ENCODE results near the gene EIF1B. TPM values are rescaled to one million over a fixed set of nuclear protein-coding genes. Genes with fewer than 3 reads are reported as not detected.

Gene EIF1B
- total RNA-seq, 1 donor from 2014 or later, result 27.8 TPM

DNA sequence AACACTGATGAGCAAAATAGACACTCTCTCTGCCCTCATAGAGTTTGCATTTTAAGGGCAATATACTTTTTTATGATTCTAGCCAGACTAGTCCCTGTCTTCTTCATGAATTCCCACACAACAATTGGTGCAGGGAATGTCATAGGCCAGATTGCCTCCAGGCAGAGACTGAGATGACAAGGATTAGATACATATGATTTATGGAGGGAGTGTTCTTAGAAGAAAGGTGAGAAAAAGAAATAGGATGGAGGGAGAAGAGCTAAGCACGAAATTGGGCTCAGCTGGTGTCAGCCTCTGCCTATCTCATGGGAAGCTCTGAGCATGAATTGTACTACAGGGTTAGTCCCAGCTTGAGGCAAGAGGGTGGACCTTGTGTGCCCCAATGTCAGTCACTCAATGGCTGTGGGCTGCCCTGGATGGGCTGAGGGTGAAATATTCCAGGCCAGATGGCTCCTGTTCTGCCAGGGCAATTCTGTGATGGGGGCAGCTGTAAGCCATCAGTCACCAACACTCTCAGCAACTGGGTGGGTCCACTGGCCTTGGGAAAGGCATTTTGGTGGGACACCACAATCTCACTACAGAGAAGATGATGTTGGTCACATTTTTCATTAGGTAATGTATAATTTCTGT is 31.1 kb downstream of the EIF1B start:
- DNase-seq (ENCODE audit: low read depth), result no peak

DNA sequence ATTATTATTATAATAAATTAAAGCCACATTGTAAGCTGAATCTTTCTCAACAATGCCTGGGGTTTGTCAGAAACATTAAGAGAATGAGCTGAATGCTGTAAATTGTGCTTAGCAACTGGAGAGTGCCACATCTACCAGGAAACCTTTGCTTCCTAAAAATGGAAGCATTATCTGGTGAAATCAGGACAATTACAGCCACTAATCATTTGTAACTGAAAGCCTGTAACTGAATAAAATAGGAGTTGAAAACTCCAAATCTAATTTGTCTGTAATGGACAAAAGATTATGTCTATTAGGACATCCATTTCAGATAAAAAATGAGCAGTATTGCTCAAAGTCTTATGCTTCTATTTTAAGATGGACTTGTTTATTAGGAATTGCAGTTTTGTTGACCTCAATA is 32.2 kb downstream of the EIF1B start:
- DNase-seq (ENCODE audit: low read depth), result no peak

DNA sequence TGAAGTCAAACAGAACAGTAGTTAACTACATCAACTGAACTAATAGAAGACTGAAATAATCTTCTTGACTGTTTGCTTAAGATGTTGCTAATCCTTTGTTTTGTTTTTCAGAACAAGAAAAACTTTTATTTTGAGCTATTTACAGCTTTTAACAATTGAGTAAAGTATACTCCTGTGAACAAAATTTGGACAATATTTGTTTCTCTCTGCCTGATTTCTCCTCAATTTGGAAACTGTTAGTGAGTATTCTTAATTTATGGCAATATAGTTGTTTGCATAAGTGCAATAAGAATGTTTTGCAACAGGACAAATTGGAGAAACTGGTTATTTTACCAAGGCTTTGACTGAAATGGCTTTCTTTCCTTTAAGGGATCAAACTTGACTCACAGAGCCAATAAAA is 41.0 kb downstream of the EIF1B start:
- no peak for DNase-seq (ENCODE audit: low read depth)

DNA sequence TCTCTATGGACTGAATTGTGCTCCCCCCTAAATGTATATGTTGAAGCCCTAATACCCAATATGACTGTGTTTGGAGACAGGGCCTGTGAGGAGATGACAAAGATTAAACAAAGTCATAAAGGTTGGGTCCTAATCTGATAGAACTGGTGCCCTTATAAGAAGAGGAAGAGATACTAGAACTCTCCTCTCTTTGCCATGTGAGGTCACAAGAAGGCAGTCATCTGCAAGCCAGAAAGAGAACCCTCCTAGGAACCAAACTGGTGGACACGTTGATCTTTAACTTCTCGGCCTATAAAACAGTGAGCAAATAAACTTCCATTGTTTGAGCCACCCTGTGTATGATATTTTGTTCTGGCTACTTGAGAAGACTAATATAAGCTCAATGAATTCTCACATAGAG is 45.9 kb downstream of the EIF1B start:
- no peak for DNase-seq (ENCODE audit: low read depth)

DNA sequence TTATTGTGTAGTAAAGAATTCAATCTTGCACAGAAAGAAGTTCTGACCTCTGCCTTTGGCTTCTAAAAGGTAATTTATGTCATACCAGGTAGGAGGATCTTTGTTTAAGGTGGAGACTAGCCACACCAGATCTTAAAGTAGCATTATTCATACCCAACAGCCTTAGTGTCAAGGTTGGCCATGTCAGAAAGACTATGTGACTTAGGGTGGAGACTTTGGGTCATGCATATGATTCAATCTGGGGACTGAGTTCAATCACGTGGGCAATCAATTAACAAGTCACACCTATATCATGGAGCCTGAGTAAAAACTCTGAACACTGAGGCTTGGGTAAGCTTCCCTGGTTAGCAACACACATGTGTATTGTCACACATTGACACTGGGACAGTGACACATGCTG is 48.9 kb downstream of the EIF1B start:
- DNase-seq (ENCODE audit: low read depth), result no peak

Other genes starting within 250 kb of the EIF1B start
- gene ENTPD3, start 77.5 kb downstream of the EIF1B start, total RNA-seq, result 0.17 and 0.99 TPM in 2 replicates
- gene RPL14, start 147.6 kb downstream of the EIF1B start, total RNA-seq, result 347 and 384 TPM in 2 replicates
- gene ZNF619, start 167.4 kb downstream of the EIF1B start, total RNA-seq, result 4.0 and 8.9 TPM in 2 replicates
- gene ZNF620, start 196.3 kb downstream of the EIF1B start, total RNA-seq, result 3.3 and 5.8 TPM in 2 replicates
- 9.9 and 21.0 TPM in 2 replicates for gene ZNF621, start 215.3 kb downstream of the EIF1B start, total RNA-seq